Activated CD4-positive, alpha-beta memory T cell treated with anti-CD3 and anti-CD28 coated beads for 36 hours (primary cell): ENCODE results near the gene ITIH5. TPM values are rescaled to one million over a fixed set of nuclear protein-coding genes. Genes with fewer than 3 reads are reported as not detected.
"Not testable (repeated sequence)": the region's sequence is repeated elsewhere in the genome, so short reads cannot be mapped to it uniquely, and the experiment has no call there.

Experiments
- CTCF ChIA-PET: fragments of 350-600 bp; sonication (Branson Sonifier 250); formaldehyde crosslinking; loops from one replicate; lab custom pipeline; 2021; ENCODE audit warnings: antibody characterized with exemption, inconsistent platforms; lab: Charles Lee
- POLR2A ChIA-PET: fragments of 350-600 bp; sonication (Branson Sonifier 250); formaldehyde crosslinking; loops from one replicate; lab custom pipeline; 2021; ENCODE audit warnings: antibody characterized with exemption; lab: Charles Lee
- DNase-seq: peaks from one replicate; pipeline ENCODE4 v3.0.0-alpha.2; 2020
- H3K27ac Mint-ChIP-seq: one replicate; pipeline ENCODE4 v1.8.0; 2021; ENCODE audit warnings: mixed read lengths
- H3K27me3 Mint-ChIP-seq: one replicate; pipeline ENCODE4 v1.8.0; 2021; ENCODE audit warnings: mixed read lengths
- H3K36me3 Mint-ChIP-seq: one replicate; pipeline ENCODE4 v1.8.0; 2021; ENCODE audit warnings: mixed read lengths
- H3K4me1 Mint-ChIP-seq: one replicate; pipeline ENCODE4 v1.8.0; 2021; ENCODE audit warnings: low read depth, mixed read lengths
- H3K4me3 Mint-ChIP-seq: one replicate; pipeline ENCODE4 v1.8.0; 2021; ENCODE audit warnings: mild to moderate bottlenecking, mixed read lengths
- H3K9me3 Mint-ChIP-seq: one replicate; pipeline ENCODE4 v1.8.0; 2021; ENCODE audit warnings: mixed read lengths
- intact Hi-C: fragments of 100-400 bp; cut with micrococcal nuclease; formaldehyde crosslinking; loops from one replicate; pipeline ENCODE4 v1.15.1; 2023
- total RNA-seq, 2 experiments: library from RNA; stranded (reverse); gene quantifications; one replicate each; pipeline ENCODE4 v1.2.3, GENCODE V29; 2021

Gene ITIH5
- not detected for total RNA-seq

DNA sequence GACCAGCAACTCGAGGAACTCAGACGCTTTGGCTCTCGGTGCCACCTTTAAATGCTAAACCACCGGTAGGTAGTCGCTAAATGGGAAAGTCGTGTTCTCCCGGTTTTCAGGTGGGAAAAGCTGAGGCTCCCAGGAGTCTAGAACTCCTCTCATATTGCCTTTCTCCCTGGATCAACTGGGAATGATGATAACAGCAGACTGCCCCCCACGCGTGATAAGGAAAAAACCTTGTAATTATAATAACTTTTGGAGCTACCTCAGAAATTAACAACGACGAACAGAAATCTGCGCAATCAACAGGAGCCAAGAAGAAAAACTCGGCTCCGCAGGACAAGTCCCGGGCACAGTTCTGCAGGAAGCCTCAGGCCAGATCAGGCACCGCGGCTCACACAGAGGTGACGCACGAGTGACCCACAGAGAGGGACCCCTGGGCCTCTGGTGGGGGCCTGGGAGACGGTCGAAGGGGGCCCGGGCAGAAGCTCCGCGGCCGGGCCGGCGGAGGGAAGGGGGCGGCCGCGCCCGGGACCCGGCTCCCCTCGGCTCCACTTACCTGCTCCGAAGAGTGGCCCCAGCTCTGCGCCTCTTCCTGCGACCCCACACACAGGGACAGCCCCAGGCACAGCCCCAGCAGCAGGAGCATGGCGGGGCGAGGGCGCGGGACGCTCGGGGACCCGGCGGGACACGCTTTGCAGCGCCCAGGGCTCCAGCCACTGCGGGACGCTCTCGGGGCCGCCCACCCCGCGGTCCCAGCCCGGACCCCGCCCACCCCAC lies at the start of gene ITIH5:
TSS of gene ITIH5 (minus strand) at position 714 of the 771 bp plus-strand sequence. CDS start at position 640, 74 bp downstream.
- ChIA-PET CTCF (interaction anchor here (1.3 kb wide), 1 partner anchor 20 kb away, joined by 3 read pairs; no protein-coding TSS in a partner anchor), POLR2A (no interaction called here)
- H3K4me3 Mint-ChIP-seq, result peak within 1 kb of the TSS; percentile 52
- peak; percentile 10 for DNase-seq
- H3K27me3 Mint-ChIP-seq, result peaks cover 37% of the 10 kb centered on the region
- H3K9me3 Mint-ChIP-seq, result no peaks in the 10 kb centered on the region
- no peaks in the 10 kb centered on the region for H3K36me3 Mint-ChIP-seq
- intact Hi-C loops, result no loop called here
- H3K4me1 Mint-ChIP-seq, result peaks cover 12% of the 10 kb centered on the region
- no peak within 1 kb of the TSS for H3K27ac Mint-ChIP-seq

DNA sequence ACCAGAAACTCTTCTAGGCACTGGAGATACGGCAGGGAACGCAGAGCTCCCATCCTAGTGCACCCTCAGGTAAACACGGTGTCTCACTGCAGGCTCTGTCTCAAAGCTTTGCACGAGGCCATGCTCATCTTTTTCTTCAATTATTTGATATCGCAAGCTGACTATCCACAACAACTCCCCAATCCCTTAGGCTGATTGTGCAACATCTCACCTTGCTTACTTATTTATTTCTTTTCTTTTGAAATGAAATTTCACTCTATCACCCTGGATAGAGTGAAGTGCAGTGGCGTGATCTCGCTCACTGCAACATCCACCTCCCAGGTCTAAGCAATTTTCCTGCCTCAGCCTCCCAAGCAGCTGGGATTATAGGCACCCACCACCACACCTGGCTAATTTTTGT lies 48.7 kb upstream of the ITIH5 start:
- Mint-ChIP-seq H3K9me3 (no peaks in the 10 kb centered on the region), H3K4me1 (no peaks in the 10 kb centered on the region), H3K36me3 (no peaks in the 10 kb centered on the region), H3K27me3 (peaks cover 5% of the 10 kb centered on the region), H3K27ac (no peak overlapping the region), H3K4me3 (no peak overlapping the region)
- no peak for DNase-seq
- intact Hi-C loops, result no loop called here
- POLR2A ChIA-PET, result no interaction called here
- CTCF ChIA-PET, result no interaction called here

DNA sequence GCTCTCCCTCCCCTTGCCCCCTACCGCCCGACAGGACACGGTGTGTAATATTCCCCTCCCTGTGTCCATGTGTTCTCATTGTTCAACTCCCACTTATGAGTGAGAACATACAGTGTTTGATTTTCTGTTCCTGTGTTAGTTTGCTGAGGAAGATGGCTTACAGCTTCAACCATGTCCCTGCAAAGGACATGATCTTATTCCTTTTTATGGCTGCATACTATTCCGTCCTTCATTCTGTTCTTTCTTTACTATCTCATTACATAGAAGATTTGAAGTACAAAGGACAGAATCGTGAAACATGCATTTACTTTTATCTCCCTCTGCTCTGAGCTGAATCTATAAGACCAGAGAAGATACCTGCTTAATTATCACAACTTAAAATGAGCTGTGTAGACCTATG lies 44.3 kb upstream of the ITIH5 start:
- POLR2A ChIA-PET, H3K9me3 Mint-ChIP-seq, intact Hi-C loops, H3K4me3 Mint-ChIP-seq, H3K4me1 Mint-ChIP-seq, DNase-seq, H3K36me3 Mint-ChIP-seq, H3K27me3 Mint-ChIP-seq, H3K27ac Mint-ChIP-seq, CTCF ChIA-PET: not testable (repeated sequence)

DNA sequence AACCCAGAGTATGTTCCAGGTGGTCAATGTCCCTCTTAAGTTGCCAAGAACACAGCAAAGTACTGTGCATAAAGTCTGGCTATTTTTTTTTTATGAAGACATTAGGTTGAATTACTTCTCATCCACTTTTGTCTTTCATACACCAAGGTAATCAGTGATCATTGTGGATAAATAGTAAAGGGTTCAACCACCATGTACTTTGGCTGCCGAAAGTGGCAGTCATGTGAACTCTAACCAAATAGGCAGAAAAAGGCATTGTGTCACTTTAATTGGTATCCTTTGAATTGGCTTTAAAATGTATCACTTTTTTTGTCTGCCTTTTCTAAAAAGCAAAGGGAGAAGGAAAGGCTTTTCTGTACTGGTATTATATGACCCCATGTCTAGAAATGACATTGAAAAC lies 43.7 kb upstream of the ITIH5 start:
- ChIA-PET POLR2A (no interaction called here), CTCF (no interaction called here)
- intact Hi-C loops, result no loop called here
- Mint-ChIP-seq H3K4me3 (no peak overlapping the region), H3K36me3 (no peaks in the 10 kb centered on the region), H3K27me3 (peaks cover 11% of the 10 kb centered on the region), H3K9me3 (no peaks in the 10 kb centered on the region), H3K27ac (no peak overlapping the region), H3K4me1 (no peaks in the 10 kb centered on the region)
- DNase-seq, result no peak

DNA sequence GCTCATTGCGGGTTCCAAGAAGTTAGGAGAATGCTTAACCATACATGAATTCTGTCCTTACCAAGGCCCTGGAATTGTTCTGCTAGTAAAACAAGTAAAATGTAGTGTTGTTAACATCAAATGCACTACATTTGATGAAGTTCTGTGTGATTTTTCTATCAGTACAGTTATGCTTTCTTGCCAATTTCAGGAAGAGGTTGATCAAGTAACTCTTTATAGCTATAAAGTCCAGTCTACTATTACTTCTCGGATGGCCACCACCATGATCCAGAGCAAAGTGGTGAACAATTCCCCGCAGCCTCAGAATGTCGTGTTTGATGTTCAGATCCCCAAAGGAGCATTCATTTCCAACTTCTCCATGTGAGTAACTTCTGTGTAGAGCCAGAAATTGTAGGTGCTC lies 42.1 kb upstream of the ITIH5 start:
- H3K27ac Mint-ChIP-seq, result no peak overlapping the region
- no peak for DNase-seq
- peaks cover 16% of the 10 kb centered on the region for H3K27me3 Mint-ChIP-seq
- ChIA-PET CTCF (interaction anchor here (1.3 to 2.9 kb wide), 2 partner anchors 22 to 48 kb away, joined by 3 to 14 read pairs; no protein-coding TSS in a partner anchor), POLR2A (no interaction called here)
- H3K36me3 Mint-ChIP-seq, result no peaks in the 10 kb centered on the region
- H3K4me3 Mint-ChIP-seq, result no peak overlapping the region
- intact Hi-C loops, result no loop called here
- no peaks in the 10 kb centered on the region for H3K4me1 Mint-ChIP-seq
- no peaks in the 10 kb centered on the region for H3K9me3 Mint-ChIP-seq

DNA sequence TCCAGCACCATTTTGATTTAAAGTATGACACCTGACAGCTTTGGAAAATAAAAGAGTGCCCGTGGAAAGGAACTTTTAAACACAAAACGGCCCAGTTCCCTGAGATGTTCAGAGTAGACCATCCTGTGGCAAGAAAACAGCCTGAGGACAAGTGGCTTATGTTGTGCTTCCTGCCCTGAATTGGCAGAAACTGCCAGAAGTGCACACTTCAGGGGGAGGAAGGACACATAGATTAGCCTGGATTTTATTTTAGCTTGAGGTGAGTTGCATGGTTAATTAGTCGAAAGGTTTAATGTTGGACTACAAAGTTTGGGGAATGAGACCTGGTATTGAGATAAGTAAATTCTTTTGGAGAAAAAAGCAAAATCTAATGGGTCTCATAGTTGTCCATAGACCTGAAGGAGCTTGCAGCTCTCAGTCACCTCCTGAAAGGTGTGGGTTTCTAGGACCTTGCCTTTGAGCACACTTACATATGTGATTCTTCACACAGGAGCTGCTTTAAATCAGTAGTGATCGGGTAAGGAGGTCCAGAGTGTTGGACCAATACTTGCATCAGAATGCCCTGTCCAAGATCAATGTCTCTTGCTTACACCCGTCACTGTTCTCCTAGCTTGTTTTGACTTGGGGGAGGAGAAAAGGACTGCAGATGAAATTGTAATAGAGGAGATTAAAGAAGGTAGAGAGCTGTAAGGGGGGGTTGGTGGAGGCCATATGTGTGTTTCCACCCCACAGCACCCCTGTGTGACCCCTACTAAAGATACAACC lies 41.3 kb upstream of the ITIH5 start:
- intact Hi-C loops, result no loop called here
- no peaks in the 10 kb centered on the region for H3K36me3 Mint-ChIP-seq
- no peaks in the 10 kb centered on the region for H3K4me1 Mint-ChIP-seq
- CTCF ChIA-PET, result interaction anchor here (1.3 to 2.9 kb wide), 2 partner anchors 21 to 49 kb away, joined by 3 to 14 read pairs; no protein-coding TSS in a partner anchor
- POLR2A ChIA-PET, result no interaction called here
- no peak overlapping the region for H3K4me3 Mint-ChIP-seq
- H3K27ac Mint-ChIP-seq, result no peak overlapping the region
- H3K27me3 Mint-ChIP-seq, result peaks cover 19% of the 10 kb centered on the region
- H3K9me3 Mint-ChIP-seq, result no peaks in the 10 kb centered on the region
- no peak for DNase-seq

DNA sequence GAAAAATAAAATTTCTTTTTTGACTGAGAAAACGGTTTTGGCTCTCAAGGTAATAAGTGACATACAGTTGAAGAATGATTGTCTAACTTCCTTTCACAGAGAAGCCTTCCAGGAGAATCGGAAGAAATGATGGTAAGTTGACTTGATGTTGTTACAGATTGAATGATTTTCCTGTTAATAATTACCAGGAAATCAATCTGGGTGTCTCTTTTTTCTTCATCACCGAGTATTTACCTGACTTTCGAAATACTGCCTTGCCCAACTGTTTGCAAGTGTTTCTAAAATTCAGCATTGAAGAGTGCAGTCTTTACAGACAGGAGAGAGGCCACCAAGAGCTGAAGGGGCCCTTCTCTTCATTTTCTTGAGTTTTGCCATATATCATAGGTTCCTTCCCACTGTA lies 40.3 kb upstream of the ITIH5 start:
- Mint-ChIP-seq H3K9me3 (no peaks in the 10 kb centered on the region), H3K36me3 (no peaks in the 10 kb centered on the region), H3K4me1 (no peaks in the 10 kb centered on the region), H3K27ac (no peak overlapping the region), H3K27me3 (peaks cover 26% of the 10 kb centered on the region), H3K4me3 (no peak overlapping the region)
- ChIA-PET POLR2A (no interaction called here), CTCF (interaction anchor here (2.9 kb wide), 1 partner anchor 20 kb away, joined by 14 read pairs; no protein-coding TSS in a partner anchor)
- intact Hi-C loops, result no loop called here
- no peak for DNase-seq

DNA sequence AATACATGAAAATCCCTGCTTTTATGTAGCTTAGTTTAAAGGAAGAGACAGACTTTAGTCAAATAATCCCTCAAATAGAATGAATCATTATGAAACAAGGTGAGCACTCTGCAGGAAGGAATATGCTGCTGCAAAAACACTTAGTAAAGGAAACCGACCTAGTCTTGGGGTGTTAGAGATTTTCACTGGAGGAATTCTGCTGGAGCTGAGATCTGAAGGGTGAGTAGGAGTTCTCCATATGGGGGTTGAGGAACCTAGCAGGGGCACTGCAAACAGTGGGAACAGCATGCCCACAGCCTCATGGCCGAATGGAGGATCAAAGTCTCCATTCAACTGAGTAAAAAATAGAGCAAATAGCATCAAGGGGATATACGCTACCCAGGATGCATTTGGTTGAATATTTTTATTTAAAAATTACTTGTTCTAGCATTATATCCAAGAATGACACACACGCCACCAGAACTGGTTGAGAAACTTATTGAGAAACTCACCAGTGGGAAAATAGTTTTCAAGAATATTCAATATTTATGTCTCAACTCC lies 39.8 kb upstream of the ITIH5 start:
- ChIA-PET POLR2A (no interaction called here), CTCF (no interaction called here)
- intact Hi-C loops, result no loop called here
- Mint-ChIP-seq H3K4me1 (no peaks in the 10 kb centered on the region), H3K27ac (no peak overlapping the region), H3K27me3 (peaks cover 26% of the 10 kb centered on the region), H3K9me3 (no peaks in the 10 kb centered on the region), H3K36me3 (no peaks in the 10 kb centered on the region), H3K4me3 (no peak overlapping the region)
- no peak for DNase-seq

DNA sequence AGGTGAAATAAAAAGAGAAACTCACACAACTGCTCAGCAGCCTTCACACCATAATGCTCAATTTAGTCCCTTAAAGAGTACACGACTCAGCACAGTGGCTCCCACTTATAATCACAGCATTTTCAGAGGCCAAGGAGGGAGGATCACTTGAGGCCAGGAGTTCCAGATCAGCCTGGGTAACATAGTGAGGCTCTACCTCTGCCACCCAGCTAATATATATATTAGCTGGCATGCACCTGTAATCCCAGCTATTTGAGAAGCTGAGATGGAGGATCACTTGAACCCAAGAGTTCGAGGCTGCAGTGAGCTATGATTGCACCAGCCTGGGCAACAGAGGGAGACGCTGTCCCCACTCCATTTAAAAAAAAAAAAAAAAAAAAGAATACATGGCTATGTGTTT lies 38.6 kb upstream of the ITIH5 start:
- POLR2A ChIA-PET, result no interaction called here
- Mint-ChIP-seq H3K27me3 (peaks cover 29% of the 10 kb centered on the region), H3K4me3 (no peak overlapping the region), H3K36me3 (no peaks in the 10 kb centered on the region), H3K4me1 (no peaks in the 10 kb centered on the region), H3K27ac (no peak overlapping the region), H3K9me3 (no peaks in the 10 kb centered on the region)
- intact Hi-C loops, result no loop called here
- DNase-seq, result no peak
- CTCF ChIA-PET, result interaction anchor here (0.6 kb wide), 1 partner anchor 686 kb away, joined by 4 read pairs; no protein-coding TSS in a partner anchor

DNA sequence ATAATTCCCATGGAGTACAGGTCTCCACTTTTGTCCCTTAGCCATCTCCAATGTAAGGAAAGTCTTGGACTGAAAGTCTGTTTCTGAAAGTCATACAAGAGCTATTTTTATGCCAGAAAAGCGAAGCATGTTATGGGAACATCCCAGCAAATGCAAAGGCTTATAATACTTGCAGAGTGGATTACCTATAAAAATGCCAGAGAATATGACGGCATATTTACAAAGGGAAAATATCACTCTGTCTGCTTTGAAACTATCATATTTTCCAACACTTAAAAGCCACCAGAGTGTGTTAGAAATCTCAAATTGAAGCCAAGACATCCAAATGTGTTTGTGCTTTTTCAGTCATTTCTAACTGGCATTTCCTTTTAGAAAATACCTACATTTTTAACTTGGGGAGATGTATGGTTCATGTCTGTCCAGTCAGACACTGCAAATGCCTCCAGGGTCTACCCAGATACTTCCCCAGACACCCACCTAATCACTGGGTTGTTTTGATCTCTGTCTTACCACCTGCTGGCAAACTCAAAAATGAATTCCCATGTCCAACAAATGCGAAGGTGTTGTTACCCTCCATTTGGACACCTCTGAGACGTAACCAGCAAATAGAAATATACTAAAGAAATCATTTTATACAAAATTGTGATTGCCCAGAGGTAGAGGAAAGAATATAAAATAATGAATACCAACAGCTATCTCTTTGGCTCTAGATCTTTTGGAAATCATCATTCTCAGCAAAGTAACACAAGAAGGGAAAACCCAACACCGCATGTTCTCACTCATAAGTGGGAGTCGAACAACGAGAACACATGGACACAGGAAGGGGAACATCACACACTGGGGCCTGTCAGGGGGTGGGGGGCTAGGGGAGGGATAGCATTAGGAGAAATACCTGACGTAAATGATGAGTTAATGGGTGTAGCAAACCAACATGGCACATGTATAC lies 37.6 kb upstream of the ITIH5 start:
- Mint-ChIP-seq H3K27ac (no peak overlapping the region), H3K4me1 (no peaks in the 10 kb centered on the region), H3K9me3 (no peaks in the 10 kb centered on the region), H3K27me3 (peaks cover 31% of the 10 kb centered on the region), H3K36me3 (no peaks in the 10 kb centered on the region), H3K4me3 (no peak overlapping the region)
- POLR2A ChIA-PET, result no interaction called here
- CTCF ChIA-PET, result no interaction called here
- intact Hi-C loops, result no loop called here
- no peak for DNase-seq

DNA sequence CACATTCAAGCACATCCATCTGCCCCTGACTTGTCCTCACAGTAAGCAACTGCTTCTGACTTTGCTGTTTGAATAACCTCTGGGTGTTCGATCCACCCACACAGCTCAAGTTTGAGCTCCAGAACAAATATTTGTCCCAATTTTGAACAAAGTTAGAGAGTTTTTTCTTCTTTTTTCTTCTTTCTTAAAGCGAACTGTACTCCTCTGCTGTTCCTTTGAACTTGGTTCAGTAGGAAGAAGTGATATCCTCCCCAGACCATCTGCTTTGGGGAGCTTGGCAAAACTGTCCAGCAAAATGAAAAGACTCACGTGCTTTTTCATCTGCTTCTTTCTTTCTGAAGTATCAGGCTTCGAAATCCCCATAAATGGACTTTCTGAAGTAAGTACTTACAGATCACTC lies 36.4 kb upstream of the ITIH5 start, which contains the start of gene ITIH2:
TSS of gene ITIH2 (plus strand) at position 177 of the 400 bp plus-strand sequence. CDS start at position 296, 119 bp downstream.
- peaks cover 36% of the 10 kb centered on the region for H3K27me3 Mint-ChIP-seq

More for the DNA sequence above, 36.4 kb upstream of the ITIH5 start, which contains the start of gene ITIH2:
- no peak within 1 kb of the TSS for H3K27ac Mint-ChIP-seq
- ChIA-PET CTCF (interaction anchor here (1.5 kb wide), 1 partner anchor 16 kb away, joined by 4 read pairs; no protein-coding TSS in a partner anchor), POLR2A (no interaction called here)
- H3K9me3 Mint-ChIP-seq, result no peaks in the 10 kb centered on the region
- DNase-seq, result no peak
- H3K4me3 Mint-ChIP-seq, result no peak within 1 kb of the TSS
- intact Hi-C loops, result no loop called here
- no peaks in the 10 kb centered on the region for H3K4me1 Mint-ChIP-seq
- H3K36me3 Mint-ChIP-seq, result no peaks in the 10 kb centered on the region
